ENCODE data around the gene MICAL1. TPM values are rescaled to one million over a fixed set of nuclear protein-coding genes. Genes with fewer than 3 reads are reported as not detected.

Gene MICAL1
- 11.5 to 19.5 TPM (median 15.3 TPM) in 5 replicates for total RNA-seq (2022; extraction: Qiagen RNA extraction; ENCODE audit: low read depth)

DNA sequence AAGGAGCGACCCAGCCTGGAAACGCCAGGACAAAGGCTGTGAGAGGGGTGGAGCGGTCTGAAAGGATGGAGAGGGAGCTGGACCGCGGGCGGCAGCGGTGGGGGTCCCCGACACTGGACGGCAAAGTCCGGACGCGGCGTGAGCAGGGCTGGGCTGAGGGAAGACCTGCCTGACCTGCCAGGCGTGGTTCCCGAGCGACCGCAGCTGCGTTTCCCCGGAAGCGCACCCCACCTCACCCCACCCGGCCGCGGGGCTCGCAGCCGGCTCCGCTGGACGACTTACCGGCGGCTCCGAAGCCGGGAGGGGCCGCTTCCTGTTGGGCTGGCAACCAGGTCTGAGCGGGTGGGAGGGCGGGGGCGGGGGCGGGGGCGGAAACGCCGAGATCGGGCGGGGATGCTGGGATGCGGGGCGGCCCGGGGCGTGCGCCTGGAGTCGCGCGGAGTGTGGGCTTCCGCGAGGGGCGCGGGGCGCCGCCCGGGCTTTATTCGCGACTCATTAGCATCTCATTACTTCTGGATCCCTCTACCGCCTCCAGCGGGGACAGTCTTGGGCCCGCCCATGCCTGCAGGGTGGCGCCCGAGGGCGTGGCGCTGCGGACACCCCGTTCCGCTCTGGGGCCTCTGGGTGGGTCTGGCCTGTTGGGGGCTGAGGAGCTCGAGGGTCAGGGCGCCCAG is at the start of gene MICAL1:
TSS of gene MICAL1 (minus strand) at position 336 of the 674 bp plus-strand sequence. CDS start 1,576 bp downstream, outside the sequence.

DNA sequence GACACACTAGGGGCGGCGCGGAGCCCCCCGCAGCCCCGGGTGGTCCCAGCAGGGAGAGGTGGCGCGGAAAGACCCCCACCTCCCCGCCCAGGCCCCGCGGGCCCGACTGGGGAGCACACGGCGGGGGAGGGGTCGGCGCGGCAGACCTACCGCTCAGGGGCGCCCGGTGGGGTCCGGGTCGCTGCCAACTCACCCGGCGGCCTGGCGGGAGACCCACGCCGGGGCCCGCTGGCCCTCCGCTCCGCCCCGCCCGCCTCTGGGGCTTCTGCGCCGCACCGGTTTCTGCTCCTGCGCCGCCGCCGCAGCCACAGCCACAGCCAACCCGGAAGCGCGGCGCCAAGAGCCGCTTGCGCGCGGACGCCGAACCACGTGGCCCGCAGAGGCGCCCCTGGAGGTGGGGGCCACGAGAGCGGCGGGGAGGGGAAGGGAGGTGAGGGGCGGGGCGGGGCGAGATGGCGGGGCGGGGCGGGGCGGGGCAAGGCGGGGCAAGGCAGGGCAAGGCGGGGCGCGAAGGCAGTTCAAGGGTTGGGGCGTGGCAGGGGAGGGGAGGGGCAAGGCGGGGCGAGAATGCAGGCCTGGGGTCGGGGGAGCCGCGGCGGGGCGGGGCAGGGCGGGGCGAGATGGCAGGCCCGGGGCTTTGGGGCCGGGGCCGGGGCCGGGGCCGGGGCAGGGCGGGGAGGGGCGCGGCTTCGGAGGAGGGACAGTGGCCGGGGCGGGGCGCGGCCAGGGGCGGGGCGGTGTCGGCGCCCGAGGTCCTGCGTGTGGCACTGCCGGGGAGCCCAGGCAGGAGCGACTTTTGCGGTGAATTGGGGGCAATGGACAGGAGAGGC is 27.5 kb upstream of the MICAL1 start, which contains the start of gene ZBTB24:
TSS of gene ZBTB24 (minus strand) at position 315 of the 830 bp plus-strand sequence. CDS start 1,193 bp downstream, outside the sequence.

DNA sequence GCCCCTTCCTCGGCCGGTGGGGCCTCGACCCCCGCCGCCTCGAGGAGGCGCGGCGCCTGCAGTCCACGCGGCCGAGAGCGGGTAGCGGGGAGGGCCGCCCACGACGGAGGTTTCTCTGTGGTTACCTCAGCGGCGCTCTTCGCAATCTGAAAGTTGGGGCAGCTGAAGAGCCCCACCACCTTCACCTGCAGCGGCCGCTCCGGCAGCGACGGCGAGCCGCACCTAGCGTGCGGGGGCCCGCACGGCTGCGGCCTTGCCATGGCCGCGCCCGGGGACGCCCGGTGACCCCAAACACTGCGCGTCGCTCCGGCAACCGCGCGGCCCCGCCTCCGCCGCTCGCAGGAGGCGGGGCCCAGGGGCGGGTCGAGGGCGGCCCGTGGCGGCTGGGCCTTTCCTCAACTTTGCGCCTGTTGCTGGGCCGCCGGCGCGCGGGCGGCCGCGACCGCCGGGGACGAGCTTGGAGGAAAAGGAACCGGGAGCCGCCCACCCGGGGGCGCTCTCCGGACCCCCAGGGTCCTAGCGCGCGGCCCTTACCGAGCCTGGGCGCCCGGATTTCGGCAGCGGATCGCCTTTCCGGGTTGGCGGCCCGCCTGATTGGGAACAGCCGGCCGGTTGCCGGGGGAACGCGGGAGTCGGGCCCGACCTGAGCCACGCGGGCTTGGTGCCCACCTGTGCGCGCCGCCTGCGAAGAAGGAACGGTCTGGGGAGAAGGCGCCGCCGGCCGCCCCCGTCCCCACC is 15.1 kb downstream of the MICAL1 start, which contains the start of the genes PPIL6 and SMPD2:
TSS of gene PPIL6 (minus strand) at position 298 of the 738 bp plus-strand sequence. CDS start at position 260, 38 bp downstream.
TSS of gene SMPD2 (plus strand) at position 394 of the 738 bp plus-strand sequence. CDS start 398 bp downstream, outside the sequence.

Other genes with a start within 250 kb of the MICAL1 start
- 84.7 to 122 TPM (median 102 TPM) in 5 replicates for gene CD164, start 73.3 kb downstream of the MICAL1 start, total RNA-seq (2022; extraction: Qiagen RNA extraction; ENCODE audit: low read depth)
- 0.81 to 4.4 TPM (median 2.0 TPM) in 5 replicates for gene PPIL6, start 15.1 kb downstream of the MICAL1 start, total RNA-seq (2022; extraction: Qiagen RNA extraction; ENCODE audit: low read depth)
- gene SMPD2, start 15.0 kb downstream of the MICAL1 start, total RNA-seq (2022; extraction: Qiagen RNA extraction; ENCODE audit: low read depth) = 14.2 to 16.3 TPM (median 14.7 TPM) in 5 replicates
- 3.5 to 5.4 TPM (median 4.2 TPM) in 5 replicates for gene ZBTB24, start 27.4 kb upstream of the MICAL1 start, total RNA-seq (2022; extraction: Qiagen RNA extraction; ENCODE audit: low read depth)
- gene AK9, start 235.4 kb upstream of the MICAL1 start, total RNA-seq (2022; extraction: Qiagen RNA extraction; ENCODE audit: low read depth) = 1.0 to 2.3 TPM (median 1.1 TPM) in 5 replicates
- gene FIG4, start 235.5 kb upstream of the MICAL1 start, total RNA-seq (2022; extraction: Qiagen RNA extraction; ENCODE audit: low read depth) = 3.8 to 6.1 TPM (median 4.7 TPM) in 5 replicates